Endothelial cell (in vitro differentiated cells): ENCODE data around the gene RAB11FIP4. TPM values are rescaled to one million over a fixed set of nuclear protein-coding genes. Genes with fewer than 3 reads are reported as not detected.

Source experiments
- DNase-seq: peaks from one replicate; pipeline ENCODE4 v3.0.0; 2021; ENCODE audit warnings: low spot score
- H3K27ac Mint-ChIP-seq: one replicate; pipeline ENCODE4 v1.8.0; 2021; ENCODE audit warnings: mixed read lengths, inconsistent platforms; ENCODE audit not compliant: unreplicated experiment
- H3K27me3 Mint-ChIP-seq: one replicate; pipeline ENCODE4 v1.8.0; 2021; ENCODE audit warnings: mild to moderate bottlenecking, moderate library complexity, mixed read lengths, inconsistent platforms; ENCODE audit not compliant: unreplicated experiment
- H3K36me3 Mint-ChIP-seq: one replicate; pipeline ENCODE4 v1.8.0; 2021; ENCODE audit warnings: mild to moderate bottlenecking, low read depth, mixed read lengths, inconsistent platforms; ENCODE audit not compliant: unreplicated experiment
- H3K4me1 Mint-ChIP-seq: one replicate; pipeline ENCODE4 v1.8.0; 2021; ENCODE audit warnings: mild to moderate bottlenecking, mixed read lengths, inconsistent platforms; ENCODE audit not compliant: unreplicated experiment
- H3K4me3 Mint-ChIP-seq: one replicate; pipeline ENCODE4 v1.8.0; 2021; ENCODE audit warnings: mild to moderate bottlenecking, mixed read lengths, inconsistent platforms; ENCODE audit not compliant: unreplicated experiment
- H3K9me3 Mint-ChIP-seq: one replicate; pipeline ENCODE4 v1.8.0; 2021; ENCODE audit warnings: mixed read lengths, inconsistent platforms; ENCODE audit not compliant: unreplicated experiment
- total RNA-seq: library from RNA; stranded (reverse); fragmentation: NEBNext Ultra II Directional; extraction: Animal tissue kit (Norgen Biotek cat#: 25700); gene quantifications from one replicate; pipeline ENCODE4 v1.2.1, GENCODE V29; 2021; ENCODE audit not compliant: unreplicated experiment
- TF ChIP-seq, protein P1 (sequence below): fragments of 200-600 bp; sonication (generic); IDR thresholded peaks from one replicate; pipeline ENCODE4 v1.5.0; 2021; ENCODE audit warnings: antibody characterized with exemption; ENCODE audit not compliant: unreplicated experiment

The RAB11FIP4 gene
- total RNA-seq, 1 donor from 2014 or later: 0.92 TPM

DNA sequence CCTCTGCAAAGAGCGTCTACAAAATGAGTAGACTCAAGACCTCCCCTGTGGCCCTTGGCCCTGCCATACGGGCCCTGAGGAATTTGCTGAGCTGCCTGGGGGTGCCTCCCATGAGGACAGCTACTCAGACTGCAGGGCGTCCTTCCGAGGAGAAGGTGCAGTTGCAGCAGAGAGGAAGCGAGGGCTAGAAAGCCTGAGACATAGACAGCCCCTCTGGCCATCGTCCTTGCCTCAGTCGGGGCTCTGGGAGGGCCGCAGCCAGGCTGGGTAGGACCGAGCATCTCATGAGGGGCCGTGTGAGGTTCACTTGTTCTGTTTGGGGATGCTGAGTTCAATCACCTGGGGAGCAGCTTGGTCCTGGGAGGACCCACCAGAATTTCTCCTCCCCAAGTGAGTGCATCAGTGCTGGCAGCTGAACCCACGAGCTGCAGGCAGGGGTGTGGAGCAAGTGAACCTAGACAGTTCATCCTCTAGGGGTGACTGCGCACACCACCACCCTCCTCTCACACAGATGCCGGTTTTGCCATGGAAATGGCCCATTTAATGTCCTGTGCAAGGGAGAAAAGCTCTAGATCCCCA is 20.3 kb downstream of the RAB11FIP4 start:
- H3K27ac Mint-ChIP-seq: no peak overlapping the region
- no peaks in the 10 kb centered on the region for H3K9me3 Mint-ChIP-seq
- TF ChIP-seq, protein P1, sequence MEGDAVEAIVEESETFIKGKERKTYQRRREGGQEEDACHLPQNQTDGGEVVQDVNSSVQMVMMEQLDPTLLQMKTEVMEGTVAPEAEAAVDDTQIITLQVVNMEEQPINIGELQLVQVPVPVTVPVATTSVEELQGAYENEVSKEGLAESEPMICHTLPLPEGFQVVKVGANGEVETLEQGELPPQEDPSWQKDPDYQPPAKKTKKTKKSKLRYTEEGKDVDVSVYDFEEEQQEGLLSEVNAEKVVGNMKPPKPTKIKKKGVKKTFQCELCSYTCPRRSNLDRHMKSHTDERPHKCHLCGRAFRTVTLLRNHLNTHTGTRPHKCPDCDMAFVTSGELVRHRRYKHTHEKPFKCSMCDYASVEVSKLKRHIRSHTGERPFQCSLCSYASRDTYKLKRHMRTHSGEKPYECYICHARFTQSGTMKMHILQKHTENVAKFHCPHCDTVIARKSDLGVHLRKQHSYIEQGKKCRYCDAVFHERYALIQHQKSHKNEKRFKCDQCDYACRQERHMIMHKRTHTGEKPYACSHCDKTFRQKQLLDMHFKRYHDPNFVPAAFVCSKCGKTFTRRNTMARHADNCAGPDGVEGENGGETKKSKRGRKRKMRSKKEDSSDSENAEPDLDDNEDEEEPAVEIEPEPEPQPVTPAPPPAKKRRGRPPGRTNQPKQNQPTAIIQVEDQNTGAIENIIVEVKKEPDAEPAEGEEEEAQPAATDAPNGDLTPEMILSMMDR: no peak
- H3K4me3 Mint-ChIP-seq: no peak overlapping the region
- DNase-seq: no peak
- H3K27me3 Mint-ChIP-seq: peaks cover 2% of the 10 kb centered on the region
- H3K4me1 Mint-ChIP-seq: no peaks in the 10 kb centered on the region
- no peaks in the 10 kb centered on the region for H3K36me3 Mint-ChIP-seq

DNA sequence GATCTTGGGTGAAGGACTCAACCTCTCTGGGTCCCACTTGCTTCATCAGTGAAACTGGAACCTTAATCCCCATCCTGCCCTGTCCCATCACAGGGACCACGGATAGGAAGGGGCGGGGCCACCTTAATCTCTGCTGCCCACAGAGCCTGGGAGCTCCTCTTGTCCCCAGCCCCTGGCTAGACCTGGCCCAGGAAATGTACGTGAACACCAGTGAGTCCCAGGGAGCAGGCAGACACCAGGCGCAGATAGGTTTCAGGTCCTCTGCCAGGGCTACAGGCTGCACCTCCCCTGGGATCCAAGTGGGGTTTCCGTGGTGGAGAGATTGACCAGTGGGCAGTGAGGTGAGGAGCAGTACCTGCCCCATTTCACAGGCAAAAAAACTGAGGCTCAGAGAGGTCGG is 21.0 kb downstream of the RAB11FIP4 start:
- TF ChIP-seq, protein P1: no peak
- Mint-ChIP-seq H3K4me3 (no peak overlapping the region), H3K36me3 (no peaks in the 10 kb centered on the region), H3K9me3 (no peaks in the 10 kb centered on the region), H3K27ac (no peak overlapping the region), H3K27me3 (peaks cover 2% of the 10 kb centered on the region), H3K4me1 (no peaks in the 10 kb centered on the region)
- no peak for DNase-seq

DNA sequence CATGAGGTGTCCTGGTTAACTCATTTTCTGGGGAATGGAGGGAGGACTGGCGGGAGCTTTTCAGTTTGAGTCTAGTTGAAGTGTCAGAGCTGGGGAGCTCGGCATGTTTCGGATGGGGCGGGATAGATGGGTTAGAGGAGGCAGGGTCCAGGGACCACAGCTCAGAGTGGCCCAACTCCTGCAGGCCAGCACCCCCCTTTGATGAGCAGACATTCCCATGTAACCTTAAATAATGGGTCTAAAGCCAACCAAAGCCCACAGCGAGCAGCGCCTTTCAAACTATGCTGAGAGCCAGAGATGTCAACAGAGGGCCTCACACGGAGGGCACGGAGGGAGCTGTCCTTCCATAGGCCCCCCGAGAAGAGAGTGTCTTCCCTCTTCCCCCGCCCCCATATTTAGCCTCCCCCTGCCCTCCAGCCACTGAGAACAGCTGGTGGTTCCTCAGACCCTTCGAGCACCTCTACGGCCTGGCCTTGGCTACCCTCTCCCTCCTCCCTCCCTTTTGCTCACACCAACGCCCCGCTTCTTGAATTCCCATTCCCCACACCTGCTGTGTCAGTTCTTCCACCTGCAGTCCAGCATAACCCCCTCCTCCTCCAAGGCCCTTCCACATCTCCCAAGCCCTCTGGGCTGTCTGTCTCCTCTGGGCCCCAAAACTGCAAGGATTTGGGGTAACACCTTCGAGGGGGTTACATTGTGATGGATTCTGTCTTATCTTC is 21.8 kb downstream of the RAB11FIP4 start:
- Mint-ChIP-seq H3K9me3 (no peaks in the 10 kb centered on the region), H3K4me1 (no peaks in the 10 kb centered on the region), H3K36me3 (no peaks in the 10 kb centered on the region), H3K4me3 (no peak overlapping the region), H3K27ac (no peak overlapping the region), H3K27me3 (peaks cover 2% of the 10 kb centered on the region)
- DNase-seq: no peak
- TF ChIP-seq, protein P1: no peak

DNA sequence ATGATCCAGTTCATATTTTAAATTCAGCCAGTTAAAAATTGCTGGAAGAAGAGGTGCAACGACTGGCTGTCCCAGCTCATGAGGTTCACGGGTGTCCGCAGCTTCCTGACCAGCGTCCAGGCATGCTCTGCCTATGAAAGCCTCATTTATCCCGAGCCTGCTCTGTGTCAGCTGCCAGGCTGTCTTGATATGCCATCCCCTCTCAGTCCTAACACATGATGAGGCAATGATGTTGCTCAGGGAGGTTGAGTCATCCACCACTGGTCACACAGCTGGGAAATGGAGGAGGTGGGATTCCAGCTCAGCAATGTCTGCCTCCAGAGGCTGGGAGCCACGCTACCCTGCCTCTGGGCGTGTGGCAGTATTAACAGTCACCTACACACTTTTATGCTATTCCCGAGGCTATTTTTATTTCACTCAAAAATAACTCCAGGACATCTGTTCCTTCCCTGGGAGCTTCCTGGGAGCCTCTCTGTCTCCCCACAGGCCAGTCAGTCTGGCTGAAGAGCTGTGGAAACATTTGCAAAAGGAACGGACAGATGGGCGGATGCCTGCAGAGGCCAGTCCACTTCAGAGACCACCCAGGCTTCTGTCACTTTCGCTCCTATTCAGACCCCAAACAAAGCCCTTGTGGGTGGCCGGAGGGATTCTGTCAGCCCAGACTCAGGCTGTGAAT is 22.5 kb downstream of the RAB11FIP4 start:
- no peak overlapping the region for H3K4me3 Mint-ChIP-seq
- TF ChIP-seq, protein P1: no peak
- H3K36me3 Mint-ChIP-seq: no peaks in the 10 kb centered on the region
- H3K9me3 Mint-ChIP-seq: no peaks in the 10 kb centered on the region
- no peaks in the 10 kb centered on the region for H3K4me1 Mint-ChIP-seq
- DNase-seq: no peak
- H3K27ac Mint-ChIP-seq: no peak overlapping the region
- H3K27me3 Mint-ChIP-seq: peaks cover 2% of the 10 kb centered on the region

DNA sequence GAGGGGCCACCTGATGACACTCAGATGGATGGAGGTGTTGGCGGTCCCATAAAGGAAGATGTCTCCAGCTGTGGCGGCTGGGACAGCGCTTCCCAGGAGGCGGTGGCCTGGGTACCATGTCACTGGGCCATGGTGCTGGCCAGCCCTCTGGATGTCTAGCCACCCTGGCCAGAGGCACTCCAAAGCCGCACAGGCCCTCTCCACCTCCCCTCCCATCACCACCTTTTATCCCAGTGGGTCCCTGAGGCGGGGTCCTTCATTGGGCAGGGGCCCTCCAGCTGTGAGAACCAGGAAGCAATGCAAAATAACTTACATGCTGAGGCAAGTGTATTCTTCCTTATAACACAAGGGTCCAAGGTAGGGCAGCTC is 23.1 kb downstream of the RAB11FIP4 start:
- H3K27me3 Mint-ChIP-seq: peaks cover 2% of the 10 kb centered on the region
- no peaks in the 10 kb centered on the region for H3K9me3 Mint-ChIP-seq
- no peaks in the 10 kb centered on the region for H3K36me3 Mint-ChIP-seq
- no peak overlapping the region for H3K27ac Mint-ChIP-seq
- H3K4me3 Mint-ChIP-seq: no peak overlapping the region
- DNase-seq: no peak
- no peaks in the 10 kb centered on the region for H3K4me1 Mint-ChIP-seq
- TF ChIP-seq, protein P1: no peak
